T-helper 1 cell treated with Interleukin-12 subunit alpha and Interleukin-12 subunit beta and Interleukin-4 antibody, amounts not matched to agents 30 μg/mL and 1 μg/mL, for 36 hours (primary cell): ENCODE data around the gene SLC25A28.

Source experiments
- H3K27ac Mint-ChIP-seq: one replicate; pipeline ENCODE4 v1.8.0; 2021; ENCODE audit warnings: mild to moderate bottlenecking, mixed read lengths
- H3K27me3 Mint-ChIP-seq: one replicate; pipeline ENCODE4 v1.8.0; 2021; ENCODE audit warnings: low read depth, mixed read lengths
- H3K36me3 Mint-ChIP-seq: one replicate; pipeline ENCODE4 v1.8.0; 2021; ENCODE audit warnings: low read depth, mixed read lengths
- H3K4me1 Mint-ChIP-seq: one replicate; pipeline ENCODE4 v1.8.0; 2021; ENCODE audit warnings: low read depth, mixed read lengths
- H3K4me3 Mint-ChIP-seq: one replicate; pipeline ENCODE4 v1.8.0; 2021; ENCODE audit warnings: mild to moderate bottlenecking, moderate library complexity, mixed read lengths
- H3K9me3 Mint-ChIP-seq: one replicate; pipeline ENCODE4 v1.8.0; 2021; ENCODE audit warnings: mixed read lengths

SLC25A28 gene, protein sequence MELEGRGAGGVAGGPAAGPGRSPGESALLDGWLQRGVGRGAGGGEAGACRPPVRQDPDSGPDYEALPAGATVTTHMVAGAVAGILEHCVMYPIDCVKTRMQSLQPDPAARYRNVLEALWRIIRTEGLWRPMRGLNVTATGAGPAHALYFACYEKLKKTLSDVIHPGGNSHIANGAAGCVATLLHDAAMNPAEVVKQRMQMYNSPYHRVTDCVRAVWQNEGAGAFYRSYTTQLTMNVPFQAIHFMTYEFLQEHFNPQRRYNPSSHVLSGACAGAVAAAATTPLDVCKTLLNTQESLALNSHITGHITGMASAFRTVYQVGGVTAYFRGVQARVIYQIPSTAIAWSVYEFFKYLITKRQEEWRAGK

GRCh38 chr10:99619851-99620710 is at the start of gene SLC25A28:
TSS of gene SLC25A28 (minus strand) at chr10:99620439. CDS start at chr10:99620335, 104 bp downstream.
- Mint-ChIP-seq H3K27me3 (no peaks in the 10 kb centered on the region), H3K4me1 (peaks cover 44% of the 10 kb centered on the region), H3K36me3 (peaks cover 20% of the 10 kb centered on the region), H3K27ac (peak within 1 kb of the TSS; percentile 96), H3K9me3 (no peaks in the 10 kb centered on the region), H3K4me3 (peak within 1 kb of the TSS; percentile 91)

DNA sequence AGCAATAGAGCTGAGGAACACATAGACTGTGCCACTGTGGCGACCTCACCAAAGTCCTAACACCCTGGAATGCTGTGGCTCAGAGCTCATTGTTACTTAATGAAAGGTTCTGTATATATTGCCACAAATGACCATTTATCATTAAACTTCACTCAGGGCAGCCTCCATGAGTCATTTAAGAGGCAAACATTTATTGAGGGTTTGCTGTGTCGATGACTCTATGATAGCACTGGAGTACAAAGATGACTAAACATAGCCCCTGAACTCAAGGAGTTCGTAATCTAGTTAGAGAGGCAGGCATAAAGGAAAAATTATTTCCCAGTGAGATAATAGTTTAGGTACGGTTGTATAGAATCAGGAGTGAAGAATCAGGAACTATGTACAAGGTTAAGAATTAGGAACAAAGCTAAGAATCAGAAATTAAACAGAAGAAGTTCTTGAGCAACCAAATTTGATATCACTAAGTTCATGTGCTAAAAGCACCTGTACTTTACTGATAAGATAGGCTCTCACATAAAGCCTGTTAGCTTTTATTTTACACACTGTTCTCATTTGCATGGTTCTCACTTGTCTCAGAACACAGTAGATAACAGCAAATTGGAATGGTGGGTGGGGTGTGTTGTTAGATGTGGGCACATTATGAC is 47.0 kb upstream of the SLC25A28 start:
- no peak overlapping the region for H3K4me3 Mint-ChIP-seq
- H3K27ac Mint-ChIP-seq, result no peak overlapping the region
- H3K36me3 Mint-ChIP-seq, result peaks cover 12% of the 10 kb centered on the region
- H3K27me3 Mint-ChIP-seq, result no peaks in the 10 kb centered on the region
- no peaks in the 10 kb centered on the region for H3K4me1 Mint-ChIP-seq
- H3K9me3 Mint-ChIP-seq, result no peaks in the 10 kb centered on the region

DNA sequence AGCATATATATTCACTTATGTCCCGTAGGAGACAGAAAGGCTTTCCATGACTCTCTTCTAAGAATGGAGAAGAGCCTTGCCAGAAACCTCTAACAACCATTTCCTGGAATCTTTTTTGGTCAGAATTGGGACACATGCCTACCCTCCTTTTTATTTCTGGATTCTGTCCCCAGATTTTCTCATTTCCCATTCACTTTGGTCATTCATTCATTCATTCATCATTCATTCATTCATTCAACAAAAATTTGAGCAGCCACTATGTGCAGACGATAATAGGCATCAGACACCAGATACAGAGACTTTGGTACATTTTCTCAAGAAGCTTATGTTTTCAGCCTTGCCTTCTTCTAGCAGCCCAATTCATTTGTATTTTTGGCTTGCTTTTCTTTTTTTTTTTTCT is 45.1 kb upstream of the SLC25A28 start:
- H3K4me3 Mint-ChIP-seq, result no peak overlapping the region
- no peak overlapping the region for H3K27ac Mint-ChIP-seq
- peaks cover 14% of the 10 kb centered on the region for H3K36me3 Mint-ChIP-seq
- H3K9me3 Mint-ChIP-seq, result no peaks in the 10 kb centered on the region
- peaks cover 4% of the 10 kb centered on the region for H3K4me1 Mint-ChIP-seq
- H3K27me3 Mint-ChIP-seq, result no peaks in the 10 kb centered on the region

DNA sequence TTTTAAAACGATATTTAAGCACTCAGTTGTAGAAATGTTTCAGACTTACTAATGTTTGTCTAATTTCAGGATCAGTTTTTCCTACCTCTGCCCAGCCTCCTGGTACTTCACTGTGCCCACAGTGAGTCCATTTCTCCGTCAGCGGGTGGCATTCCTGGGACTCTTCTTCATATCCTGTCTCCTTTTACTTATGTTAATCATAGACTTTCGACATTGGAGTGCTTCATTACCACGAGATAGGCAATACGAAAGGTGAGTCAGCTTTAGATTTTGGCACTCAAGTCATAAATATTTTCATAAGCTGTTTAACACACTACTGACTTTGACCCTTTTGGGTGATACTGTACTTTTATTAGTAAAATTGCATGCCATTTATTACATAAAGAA is 41.1 kb upstream of the SLC25A28 start:
- Mint-ChIP-seq H3K36me3 (peaks cover 14% of the 10 kb centered on the region), H3K9me3 (no peaks in the 10 kb centered on the region), H3K4me1 (peaks cover 20% of the 10 kb centered on the region), H3K4me3 (no peak overlapping the region), H3K27ac (no peak overlapping the region), H3K27me3 (peaks cover 9% of the 10 kb centered on the region)

DNA sequence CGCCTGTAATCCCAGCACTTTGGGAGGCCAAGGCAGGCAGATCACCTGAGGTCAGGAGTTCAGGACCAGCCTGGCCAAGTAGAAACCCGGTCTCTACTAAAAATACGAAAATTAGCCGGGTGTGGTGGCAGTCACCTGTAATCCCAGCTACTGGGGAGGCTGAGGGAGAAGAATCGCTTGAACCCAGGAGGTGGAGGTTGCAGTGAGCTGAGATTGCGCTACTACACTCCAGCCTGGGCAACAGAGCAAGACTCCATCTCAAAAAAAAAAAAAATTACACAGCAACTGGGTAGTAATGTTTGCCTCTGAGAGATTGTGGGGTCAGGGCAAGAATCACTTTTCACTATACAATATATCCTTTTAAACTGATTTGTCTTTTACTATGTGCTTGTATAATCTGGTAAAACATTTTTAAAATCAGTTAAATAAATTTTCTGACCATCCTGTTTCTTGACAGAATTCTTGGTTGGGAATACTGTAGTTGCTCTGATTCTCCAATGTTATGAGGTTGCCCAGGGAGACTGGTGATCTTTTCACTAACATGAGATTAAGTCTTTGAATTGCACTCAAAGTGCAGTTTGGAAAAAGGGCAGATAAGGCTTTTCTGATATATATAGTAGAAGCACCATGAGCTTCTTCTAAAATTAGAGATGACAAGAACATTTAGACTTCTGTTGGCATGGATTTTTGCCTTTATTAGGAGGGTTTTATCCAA is 40.6 kb upstream of the SLC25A28 start:
- Mint-ChIP-seq H3K4me1 (peaks cover 20% of the 10 kb centered on the region), H3K36me3 (peaks cover 12% of the 10 kb centered on the region), H3K9me3 (no peaks in the 10 kb centered on the region), H3K27me3 (peaks cover 15% of the 10 kb centered on the region), H3K4me3 (no peak overlapping the region), H3K27ac (no peak overlapping the region)

- Mint-ChIP-seq H3K4me3 (peak overlapping the region; percentile 91), H3K27me3 (peaks cover 19% of the 10 kb centered on the region), H3K36me3 (peaks cover 9% of the 10 kb centered on the region), H3K27ac (peak overlapping the region; percentile 23), H3K9me3 (no peaks in the 10 kb centered on the region), H3K4me1 (peaks cover 20% of the 10 kb centered on the region)
Observed at GRCh38 chr10:99659868-99660366, 39.7 kb upstream of the SLC25A28 start.

DNA sequence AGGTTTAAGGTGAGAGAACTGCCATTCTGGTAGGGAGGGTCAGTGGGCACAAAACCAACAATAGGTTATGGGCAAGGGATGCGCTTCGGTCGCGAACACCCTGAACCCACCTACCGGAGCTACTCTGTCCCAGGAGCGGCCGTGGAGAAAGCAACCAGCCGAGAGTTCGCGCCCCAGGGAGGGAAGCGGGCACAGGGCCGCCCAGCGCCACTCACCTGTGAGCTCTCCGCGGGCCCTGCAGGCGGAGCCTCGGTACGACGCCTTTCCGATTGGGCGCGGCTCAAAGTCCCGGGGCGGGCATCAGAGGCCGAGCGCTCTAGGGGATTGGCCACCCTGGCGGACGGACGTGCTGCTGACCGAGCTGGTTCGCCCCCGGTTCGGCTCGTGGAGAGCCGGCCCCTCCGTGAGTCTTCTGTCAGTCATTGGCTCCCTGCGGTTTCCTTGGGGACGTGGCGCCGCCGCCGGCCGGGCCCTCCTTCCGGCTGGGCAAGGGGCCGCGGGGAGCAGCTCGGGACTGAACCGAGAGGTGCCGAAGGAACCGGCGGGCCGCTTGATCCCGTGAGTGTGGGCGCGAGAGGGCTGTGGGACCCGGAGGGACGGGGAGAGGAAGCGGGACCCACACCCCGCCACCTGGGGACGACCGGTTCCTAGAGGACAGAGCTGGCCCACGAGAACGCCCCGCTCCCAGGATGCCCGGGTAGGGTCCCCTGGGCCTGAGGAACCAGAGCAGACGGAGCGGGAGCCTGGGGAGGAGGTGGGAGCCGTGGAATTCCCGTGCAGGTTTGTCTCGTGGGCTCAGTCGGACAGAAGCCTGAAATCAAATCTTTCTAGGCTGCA is 39.0 kb upstream of the SLC25A28 start, which contains the start of gene ENTPD7:
Gene ENTPD7 (plus strand): TSS at position 479 of the 837 bp plus-strand sequence. CDS start 448 bp downstream, outside the sequence.
- Mint-ChIP-seq H3K4me3 (peak within 1 kb of the TSS; percentile 91), H3K36me3 (peaks cover 9% of the 10 kb centered on the region), H3K27ac (peak within 1 kb of the TSS; percentile 83), H3K27me3 (peaks cover 19% of the 10 kb centered on the region), H3K4me1 (peaks cover 20% of the 10 kb centered on the region), H3K9me3 (no peaks in the 10 kb centered on the region)

GRCh38 chr10:99658622-99659030 is 38.4 kb upstream of the SLC25A28 start:
- peak overlapping the region; percentile 83 for H3K27ac Mint-ChIP-seq
- peaks cover 23% of the 10 kb centered on the region for H3K27me3 Mint-ChIP-seq
- H3K9me3 Mint-ChIP-seq, result no peaks in the 10 kb centered on the region
- H3K4me3 Mint-ChIP-seq, result peak overlapping the region; percentile 91
- H3K36me3 Mint-ChIP-seq, result peaks cover 7% of the 10 kb centered on the region
- peaks cover 20% of the 10 kb centered on the region for H3K4me1 Mint-ChIP-seq

DNA sequence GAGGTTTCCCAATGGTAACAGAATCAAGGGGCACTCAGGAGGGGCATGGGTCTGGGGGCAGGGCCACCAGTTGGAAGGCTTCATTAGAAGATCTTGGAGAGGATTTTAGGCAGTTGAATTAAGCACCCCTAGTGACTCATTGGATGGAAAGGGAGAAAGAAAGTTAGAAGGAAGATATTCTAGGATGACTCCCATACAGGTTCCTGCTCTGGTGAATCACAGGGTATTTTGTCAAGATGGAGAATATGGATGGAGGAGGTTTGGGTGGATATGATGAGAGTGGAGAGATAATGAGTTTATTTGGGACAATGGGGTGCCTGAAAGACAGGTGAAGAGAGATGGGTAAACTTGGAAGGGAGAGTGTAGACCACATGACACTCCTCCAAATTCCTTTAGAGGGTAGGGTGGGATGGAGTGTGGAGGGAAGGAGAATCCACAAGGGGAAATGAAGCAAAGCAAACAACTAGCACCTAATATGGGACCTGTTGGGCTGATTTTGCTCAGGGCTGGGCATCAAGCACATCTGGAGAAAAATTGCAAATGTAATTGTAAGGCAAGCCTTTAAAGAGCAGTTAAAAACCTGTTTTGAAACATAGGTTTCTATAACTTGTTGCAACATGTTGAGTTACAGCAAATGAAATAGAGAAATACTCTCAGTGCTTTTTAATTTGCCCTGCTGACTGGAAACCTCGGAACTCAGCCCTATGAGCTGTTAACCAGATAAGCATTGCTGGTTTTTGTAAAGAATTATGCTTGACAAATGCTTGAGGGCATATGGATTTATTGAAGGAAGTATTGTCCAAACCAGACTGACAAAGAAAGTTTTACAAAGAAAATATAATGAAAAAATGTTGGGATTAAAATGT is 36.2 kb upstream of the SLC25A28 start:
- H3K36me3 Mint-ChIP-seq, result peaks cover 2% of the 10 kb centered on the region
- peaks cover 20% of the 10 kb centered on the region for H3K4me1 Mint-ChIP-seq
- H3K27ac Mint-ChIP-seq, result no peak overlapping the region
- no peaks in the 10 kb centered on the region for H3K9me3 Mint-ChIP-seq
- peaks cover 25% of the 10 kb centered on the region for H3K27me3 Mint-ChIP-seq
- H3K4me3 Mint-ChIP-seq, result no peak overlapping the region

GRCh38 chr10:99654390-99655175 is 34.3 kb upstream of the SLC25A28 start:
- H3K36me3 Mint-ChIP-seq, result no peaks in the 10 kb centered on the region
- no peaks in the 10 kb centered on the region for H3K9me3 Mint-ChIP-seq

DNA sequence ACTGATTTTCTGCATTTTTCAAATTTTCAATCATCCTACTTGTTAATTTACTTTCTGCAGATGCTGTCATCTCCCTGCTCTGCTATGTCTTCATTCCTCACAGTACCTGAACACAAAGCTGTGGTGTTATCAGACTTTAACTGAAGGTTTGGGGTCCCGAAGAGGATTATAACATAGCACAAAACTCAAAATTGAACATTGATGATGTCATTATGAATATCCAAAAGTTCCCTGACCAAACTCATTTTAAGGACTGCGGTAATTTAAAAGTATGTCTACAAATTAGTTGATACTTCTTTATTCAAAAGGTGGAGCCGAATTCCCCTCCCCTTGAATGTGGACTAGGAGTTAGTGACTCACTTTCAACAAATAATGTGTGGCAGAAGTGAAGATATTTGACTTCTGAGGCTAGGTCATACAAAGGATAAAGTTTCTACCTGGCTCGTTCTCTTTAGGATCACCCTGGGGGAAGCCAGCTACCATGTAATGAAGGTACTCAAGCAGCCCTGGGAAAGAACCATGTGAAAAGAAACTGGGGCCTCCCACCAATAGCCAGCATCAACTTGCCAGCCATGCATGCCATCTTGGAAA is 32.7 kb upstream of the SLC25A28 start:
- H3K27me3 Mint-ChIP-seq, result peaks cover 47% of the 10 kb centered on the region
- no peak overlapping the region for H3K4me3 Mint-ChIP-seq
- H3K4me1 Mint-ChIP-seq, result no peaks in the 10 kb centered on the region
- no peak overlapping the region for H3K27ac Mint-ChIP-seq
- H3K36me3 Mint-ChIP-seq, result no peaks in the 10 kb centered on the region
- H3K9me3 Mint-ChIP-seq, result no peaks in the 10 kb centered on the region

More at GRCh38 chr10:99654390-99655175, 34.3 kb upstream of the SLC25A28 start:
- Mint-ChIP-seq H3K27ac (no peak overlapping the region), H3K4me1 (peaks cover 9% of the 10 kb centered on the region), H3K27me3 (peaks cover 35% of the 10 kb centered on the region), H3K4me3 (no peak overlapping the region)

DNA sequence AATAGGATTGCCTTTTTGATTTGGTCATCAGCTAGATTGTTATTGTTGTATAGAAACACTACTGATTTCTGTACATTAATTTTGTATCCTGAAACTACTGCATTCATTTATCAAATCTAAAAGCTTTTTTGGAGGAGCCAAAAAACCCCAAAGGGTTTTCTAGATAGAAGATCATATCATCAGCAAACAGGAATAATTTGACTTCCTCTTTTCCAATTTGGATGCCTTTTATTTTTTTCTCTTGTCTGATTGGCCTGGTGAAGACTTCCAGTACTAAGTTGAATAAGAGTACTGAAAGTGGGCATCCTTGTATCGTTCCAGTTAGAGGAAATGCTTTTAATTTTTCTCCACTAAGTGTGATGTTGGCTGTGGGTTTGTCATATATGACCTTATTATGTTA is 28.5 kb upstream of the SLC25A28 start:
- Mint-ChIP-seq H3K4me3 (no peak overlapping the region), H3K27me3 (peaks cover 44% of the 10 kb centered on the region), H3K27ac (no peak overlapping the region), H3K36me3 (no peaks in the 10 kb centered on the region), H3K4me1 (no peaks in the 10 kb centered on the region), H3K9me3 (no peaks in the 10 kb centered on the region)
